Sigmoid colon (tissue), 4 donors: ENCODE measurements around the gene CACNG4.

Experiments
- CTCF ChIP-seq, 4 experiments: fragments of 450-650 bp in 3 of 4; fragments of 200-600 bp in 1 of 4; IDR thresholded peaks; one replicate each; pipeline ENCODE4 v1.5.1; 2016 to 2019; ENCODE audit warnings: antibody characterized with exemption in 4 of 4, mild to moderate bottlenecking in 3 of 4, moderate library complexity in 2 of 4
- EP300 ChIP-seq, 4 donors: sonication (generic); formaldehyde crosslinking; IDR thresholded peaks; one replicate each; pipeline ENCODE4 v1.6.1; 2017; ENCODE audit warnings: antibody characterized with exemption in 4 of 4
- POLR2A ChIP-seq, 2 donors: fragments of 450-650 bp; IDR thresholded peaks; one replicate each; pipeline ENCODE4 v1.6.1; 2016; ENCODE audit warnings: antibody characterized with exemption in 2 of 2, mild to moderate bottlenecking in 2 of 2, moderate library complexity in 2 of 2
- POLR2AphosphoS5 ChIP-seq, 4 donors: sonication (generic); formaldehyde crosslinking; IDR thresholded peaks; one replicate each; pipeline ENCODE4 v1.6.1; 2017; ENCODE audit warnings: antibody characterized with exemption in 4 of 4

- TF ChIP-seq CTCF (IDR thresholded peaks at IDR 0.05) (no peak), POLR2AphosphoS5 (IDR thresholded peaks at IDR 0.05) (no peak), EP300 (IDR thresholded peaks at IDR 0.05) (no peak), POLR2A (IDR thresholded peaks at IDR 0.05) (no peak)
Observed at GRCh38 chr17:66950886-66951604, 13.5 kb upstream of the CACNG4 start.
